ENCODE results near the gene GATA1.

The GATA1 gene

DNA sequence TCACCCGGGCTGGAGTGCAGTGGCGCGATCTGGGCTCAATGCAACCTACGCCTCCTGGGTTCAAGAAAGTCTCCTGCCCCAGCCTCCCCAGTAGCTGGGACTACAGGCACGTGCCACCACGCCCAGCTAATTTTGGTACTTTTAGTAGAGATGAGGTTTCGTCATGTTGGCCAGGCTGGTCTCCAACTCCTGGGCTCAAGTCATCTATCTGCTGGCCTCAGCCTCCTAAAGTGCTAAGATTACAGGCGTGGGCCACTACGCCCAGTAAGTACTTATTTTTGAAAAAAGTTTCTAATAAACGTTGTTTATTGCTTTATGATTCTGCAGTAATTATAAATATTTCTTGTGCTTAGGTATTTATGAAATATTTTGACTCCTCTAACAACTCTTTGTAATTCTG, 53.3 kb downstream of the GATA1 start:
- no peak overlapping the region for H3K4me2 ChIP-seq
- TF ChIP-seq, protein P1, sequence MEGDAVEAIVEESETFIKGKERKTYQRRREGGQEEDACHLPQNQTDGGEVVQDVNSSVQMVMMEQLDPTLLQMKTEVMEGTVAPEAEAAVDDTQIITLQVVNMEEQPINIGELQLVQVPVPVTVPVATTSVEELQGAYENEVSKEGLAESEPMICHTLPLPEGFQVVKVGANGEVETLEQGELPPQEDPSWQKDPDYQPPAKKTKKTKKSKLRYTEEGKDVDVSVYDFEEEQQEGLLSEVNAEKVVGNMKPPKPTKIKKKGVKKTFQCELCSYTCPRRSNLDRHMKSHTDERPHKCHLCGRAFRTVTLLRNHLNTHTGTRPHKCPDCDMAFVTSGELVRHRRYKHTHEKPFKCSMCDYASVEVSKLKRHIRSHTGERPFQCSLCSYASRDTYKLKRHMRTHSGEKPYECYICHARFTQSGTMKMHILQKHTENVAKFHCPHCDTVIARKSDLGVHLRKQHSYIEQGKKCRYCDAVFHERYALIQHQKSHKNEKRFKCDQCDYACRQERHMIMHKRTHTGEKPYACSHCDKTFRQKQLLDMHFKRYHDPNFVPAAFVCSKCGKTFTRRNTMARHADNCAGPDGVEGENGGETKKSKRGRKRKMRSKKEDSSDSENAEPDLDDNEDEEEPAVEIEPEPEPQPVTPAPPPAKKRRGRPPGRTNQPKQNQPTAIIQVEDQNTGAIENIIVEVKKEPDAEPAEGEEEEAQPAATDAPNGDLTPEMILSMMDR (conservative IDR thresholded peaks at IDR 0.05; ENCODE audit: low read depth, low read length): no peak
- no peaks in the 10 kb centered on the region for H4K20me1 ChIP-seq (ENCODE audit: insufficient read depth)
- H3K4me1 ChIP-seq (ENCODE audit: low read depth, poor library complexity, severe bottlenecking): no peaks in the 10 kb centered on the region
- H3K36me3 ChIP-seq (ENCODE audit: insufficient read depth): no peaks in the 10 kb centered on the region
- no peaks in the 10 kb centered on the region for H3K79me2 ChIP-seq (ENCODE audit: insufficient read depth, low read depth)
- no peak overlapping the region for H2AFZ ChIP-seq (ENCODE audit: low read depth)
- H3K9ac ChIP-seq: no peak overlapping the region
- no peak overlapping the region for H3K27ac ChIP-seq
- no peak overlapping the region for H3K4me3 ChIP-seq (IDR thresholded peaks at IDR 0.05; ENCODE audit: insufficient read depth, low read depth, low read length)
- no peaks in the 10 kb centered on the region for H3K27me3 ChIP-seq (ENCODE audit: insufficient read depth, low read depth)

Data from KMS-11 (cell line).